Measurements from ENCODE around the gene RFK. TPM values are rescaled to one million over a fixed set of nuclear protein-coding genes. Genes with fewer than 3 reads are reported as not detected.

RFK gene
- total RNA-seq, 2 donors from 2014 or later, result 52.3 to 90.8 TPM

DNA sequence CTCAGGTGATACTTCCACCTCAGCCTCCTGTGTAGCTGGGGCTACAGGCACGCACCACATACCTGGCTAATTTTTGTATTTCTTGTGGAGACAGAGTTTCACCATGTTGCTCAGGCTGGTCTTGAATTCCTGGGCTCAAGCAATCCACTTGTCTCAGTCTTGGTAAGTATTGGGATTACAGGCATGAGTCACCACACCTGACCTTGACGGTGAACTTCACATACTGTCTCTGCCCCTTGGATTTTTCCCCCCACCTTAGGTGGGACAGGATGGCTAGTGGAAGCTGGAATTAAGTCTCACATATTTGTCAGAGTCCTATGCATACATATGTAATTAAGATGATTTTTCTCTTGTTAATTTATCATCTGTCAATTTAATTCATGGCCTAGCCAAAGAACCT lies 20.9 kb upstream of the RFK start:
- intact Hi-C loops (cut with DNase I, micrococcal nuclease), result no loop called here
- DNase-seq (no peak), ATAC-seq (no peak)

DNA sequence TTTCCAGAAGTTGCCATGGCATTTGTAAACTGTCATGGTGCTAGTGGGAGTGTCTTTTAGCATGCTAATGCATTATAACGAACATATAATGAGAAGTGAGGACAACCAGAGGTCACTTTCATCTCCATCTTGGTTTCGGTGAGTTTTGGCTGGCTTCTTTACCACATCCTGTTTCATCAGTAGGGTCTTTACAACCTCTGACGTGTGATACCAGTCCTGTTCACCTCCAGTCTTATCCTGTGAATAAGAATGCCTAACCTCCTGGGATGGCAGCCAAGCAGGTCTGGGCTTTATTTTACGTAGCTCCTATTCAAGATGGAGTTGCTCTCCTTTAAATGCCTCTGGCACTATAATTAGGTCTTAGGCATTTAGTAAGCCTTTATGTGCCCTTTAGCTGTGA lies 20.4 kb upstream of the RFK start:
- DNase-seq (no peak), ATAC-seq (no peak)
- intact Hi-C loops (cut with DNase I, micrococcal nuclease), result no loop called here

DNA sequence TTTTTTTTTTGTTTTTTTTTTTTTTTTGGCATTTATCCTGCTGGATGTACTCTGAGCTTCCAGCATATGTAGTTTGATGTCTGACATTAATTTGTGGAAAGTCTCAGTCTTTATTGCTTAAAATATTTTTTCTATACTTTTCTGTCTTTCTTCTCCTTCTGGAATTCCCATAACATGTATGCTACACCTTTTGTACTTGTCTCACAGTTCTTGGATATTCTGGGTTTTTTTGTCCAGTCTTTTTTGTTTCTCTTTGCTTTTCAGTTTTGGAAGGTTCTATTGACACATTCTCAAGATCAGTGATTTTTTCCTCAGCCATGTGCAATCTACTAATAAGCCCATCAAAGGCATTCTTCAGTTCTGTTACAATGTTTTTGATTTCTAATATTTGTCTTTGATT lies 19.4 kb upstream of the RFK start:
- DNase-seq, result no peak
- intact Hi-C loops (cut with DNase I, micrococcal nuclease), result no loop called here
- ATAC-seq, result no peak

DNA sequence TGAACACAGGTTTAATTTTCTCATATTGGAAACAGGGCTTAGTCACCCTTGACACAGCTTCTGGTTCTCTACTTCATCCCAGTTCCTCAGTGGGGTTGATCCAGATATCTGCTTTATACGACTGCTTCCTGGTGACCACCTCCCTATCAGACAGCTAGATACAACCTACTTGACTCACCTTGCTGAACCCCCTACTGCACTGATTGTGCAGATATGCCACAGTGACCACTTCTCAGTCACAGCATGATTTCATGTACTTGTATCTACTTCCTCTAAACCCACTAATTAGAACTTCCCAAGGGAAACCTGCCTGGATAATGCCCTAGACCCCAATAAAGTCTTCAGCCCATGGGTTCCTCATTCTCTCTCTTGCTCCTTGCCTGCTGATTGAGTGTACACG lies 18.4 kb upstream of the RFK start:
- intact Hi-C loops (cut with DNase I, micrococcal nuclease), result no loop called here
- DNase-seq (no peak), ATAC-seq (no peak)

DNA sequence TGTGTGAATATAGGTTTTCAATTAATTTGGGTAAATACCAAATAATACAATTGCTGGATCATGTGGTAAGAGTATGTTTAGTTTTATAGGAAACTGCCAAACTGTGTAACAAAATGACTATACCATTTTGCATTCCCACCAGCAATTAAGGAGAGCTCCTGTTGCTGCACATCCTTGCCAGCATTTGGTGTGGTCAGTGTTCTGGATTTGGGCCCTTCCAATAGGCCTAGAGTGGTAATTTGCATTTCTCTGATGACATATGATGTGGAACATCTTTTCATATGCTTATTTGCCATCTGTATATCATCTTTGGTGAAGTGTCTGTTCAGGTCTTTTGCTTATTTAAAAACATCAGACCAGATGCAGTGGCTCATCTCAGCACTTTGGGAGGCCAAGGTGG lies 11.6 kb upstream of the RFK start:
- DNase-seq (no peak), ATAC-seq (no peak)
- intact Hi-C loops (cut with DNase I, micrococcal nuclease), result no loop called here

DNA sequence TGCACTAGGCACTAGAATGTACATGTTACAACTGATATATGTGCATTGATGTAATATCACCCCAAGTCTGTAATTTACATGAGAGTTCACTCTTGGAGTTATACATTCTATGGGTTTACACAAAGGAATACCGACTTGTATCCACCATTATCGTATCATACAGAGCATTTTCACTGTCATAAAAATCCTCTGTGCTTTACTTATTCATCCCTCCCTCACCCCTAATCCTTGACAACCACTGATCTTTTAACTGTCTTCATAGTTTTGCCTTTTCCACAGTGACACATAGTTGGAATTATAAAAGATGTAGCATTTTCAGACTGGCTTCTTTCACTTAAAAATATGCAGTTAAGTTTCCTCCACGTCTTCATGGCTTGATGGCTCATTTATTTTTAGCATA lies 11.1 kb upstream of the RFK start:
- intact Hi-C loops (cut with DNase I, micrococcal nuclease), result no loop called here
- no peak for ATAC-seq
- no peak for DNase-seq

DNA sequence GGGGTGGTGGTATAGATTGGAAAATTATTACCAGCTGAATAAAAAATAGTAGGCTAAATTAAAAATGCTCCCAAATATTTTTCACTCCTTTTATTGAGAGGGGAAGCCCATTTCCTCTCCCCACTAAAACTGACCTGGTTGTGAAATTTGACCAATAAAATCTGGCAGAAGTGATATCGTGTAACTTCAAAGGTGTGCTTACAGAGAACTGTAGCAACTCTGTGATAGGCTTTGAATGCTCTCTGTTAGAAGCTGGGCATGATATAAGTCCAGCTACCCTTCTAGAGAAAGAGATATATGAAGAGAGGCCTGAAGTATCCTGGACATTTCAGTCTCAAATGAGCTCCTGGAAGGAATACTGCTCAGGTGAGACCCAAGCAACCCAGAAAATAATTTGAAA lies 10.2 kb upstream of the RFK start:
- intact Hi-C loops (cut with DNase I, micrococcal nuclease), result no loop called here
- ATAC-seq, result no peak

DNA sequence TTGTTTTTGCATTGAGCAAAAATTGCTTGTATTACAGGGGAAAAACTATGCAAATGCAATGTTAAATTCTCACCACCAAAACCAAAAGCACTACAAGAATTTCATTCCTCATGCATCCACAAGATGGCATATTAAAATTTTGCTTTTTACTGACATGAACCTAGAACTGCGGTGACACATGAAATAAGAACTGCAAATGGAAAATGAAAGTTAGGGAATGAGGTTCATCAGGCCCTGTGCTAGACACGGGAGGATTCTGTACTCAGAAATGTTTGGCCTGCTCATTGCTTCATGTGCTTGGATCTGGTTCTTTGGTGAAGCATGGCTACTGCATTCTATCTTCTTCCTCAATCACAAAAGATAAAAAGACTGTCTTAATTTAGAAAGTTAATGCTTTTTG lies 9.1 kb upstream of the RFK start:
- ATAC-seq (peak; percentile 59), DNase-seq (no peak)
- intact Hi-C loops (cut with DNase I, micrococcal nuclease), result no loop called here

More for the DNA sequence above, 10.2 kb upstream of the RFK start:
- DNase-seq, result no peak

DNA sequence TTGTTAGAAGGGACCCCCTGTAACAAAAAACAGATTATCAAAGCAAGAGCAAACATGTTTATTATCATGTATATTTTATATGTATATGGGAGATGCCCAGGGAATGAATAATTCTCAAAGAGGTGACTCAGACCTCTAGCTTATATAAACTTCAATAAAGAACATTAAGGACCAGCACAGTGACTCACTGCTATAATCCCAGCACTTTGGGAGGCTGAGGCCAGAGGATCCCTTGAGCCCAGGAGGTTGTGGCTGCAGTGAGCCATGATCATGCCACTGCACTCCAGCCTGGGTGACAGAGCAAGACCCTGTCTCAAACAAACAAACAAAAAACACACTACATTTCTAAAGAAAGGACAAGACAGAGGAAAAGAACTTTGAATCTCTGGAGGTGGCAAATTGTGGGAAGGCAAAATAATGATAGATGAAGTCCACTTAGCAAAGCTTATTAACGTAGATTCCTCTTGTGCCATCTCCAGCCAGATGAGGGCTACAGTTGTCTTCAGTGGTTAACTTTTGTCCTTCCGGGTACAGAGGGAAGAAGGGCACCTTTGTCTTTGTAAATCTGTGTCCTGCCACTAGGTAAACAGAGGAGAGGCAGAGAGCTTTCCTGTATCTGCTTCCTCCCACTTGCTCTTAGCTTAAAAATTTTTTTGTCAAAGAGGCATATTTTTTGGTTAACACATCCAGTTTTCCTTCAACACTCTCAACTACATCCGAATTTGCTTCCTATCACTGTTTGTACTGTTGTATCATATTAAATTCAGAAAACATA lies 7.5 kb upstream of the RFK start:
- ATAC-seq (peak; percentile 87), DNase-seq (no peak)
- intact Hi-C loops (cut with DNase I, micrococcal nuclease), result no loop called here

DNA sequence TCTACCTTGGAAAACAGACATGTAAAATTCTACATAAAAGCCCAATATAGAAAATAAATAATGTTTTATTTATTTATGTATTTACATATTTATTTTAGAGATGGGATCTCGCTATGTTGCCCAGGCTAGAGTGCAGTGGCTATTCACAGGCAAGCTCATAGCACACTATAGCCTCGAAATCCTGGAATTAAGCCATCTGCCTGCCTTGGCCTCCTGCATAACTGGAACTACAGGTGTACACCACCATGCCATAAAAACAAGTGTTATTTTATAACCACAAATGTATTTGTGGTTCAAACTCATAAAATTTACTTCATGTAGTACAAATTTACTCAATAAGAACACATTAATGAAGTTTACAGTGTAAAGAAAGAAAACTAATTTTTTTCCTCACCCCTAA lies 7.0 kb upstream of the RFK start:
- no peak for DNase-seq
- ATAC-seq, result peak; percentile 37
- intact Hi-C loops (cut with DNase I, micrococcal nuclease), result no loop called here

DNA sequence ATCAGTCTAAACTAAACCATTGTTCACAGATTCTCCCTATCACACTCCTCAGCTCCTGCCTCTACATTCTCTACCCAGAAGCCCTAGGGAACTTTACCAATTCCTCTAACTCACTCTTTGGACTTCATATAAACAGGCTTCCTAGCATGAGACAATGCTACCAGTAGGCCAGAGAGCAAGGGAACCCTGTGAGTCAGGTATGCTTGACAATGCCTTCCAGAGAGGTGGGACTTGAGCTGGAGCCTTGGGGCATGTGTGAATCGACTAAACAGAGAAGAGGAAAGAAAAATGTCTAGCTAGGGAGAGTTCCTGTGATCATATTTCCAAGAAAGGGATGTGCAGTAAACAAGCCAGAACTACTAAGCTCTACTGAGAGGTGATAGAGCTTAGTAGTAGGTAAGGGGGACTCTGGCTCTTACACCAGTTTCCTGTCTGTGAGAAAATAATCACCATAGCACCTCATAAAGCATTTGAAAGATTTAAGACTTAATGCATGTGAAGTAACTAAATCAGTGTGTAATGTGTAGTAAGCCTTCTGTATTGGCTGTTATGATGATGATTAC lies 6.4 kb upstream of the RFK start:
- intact Hi-C loops (cut with DNase I, micrococcal nuclease), result no loop called here
- DNase-seq, result no peak
- peak; percentile 31 for ATAC-seq

DNA sequence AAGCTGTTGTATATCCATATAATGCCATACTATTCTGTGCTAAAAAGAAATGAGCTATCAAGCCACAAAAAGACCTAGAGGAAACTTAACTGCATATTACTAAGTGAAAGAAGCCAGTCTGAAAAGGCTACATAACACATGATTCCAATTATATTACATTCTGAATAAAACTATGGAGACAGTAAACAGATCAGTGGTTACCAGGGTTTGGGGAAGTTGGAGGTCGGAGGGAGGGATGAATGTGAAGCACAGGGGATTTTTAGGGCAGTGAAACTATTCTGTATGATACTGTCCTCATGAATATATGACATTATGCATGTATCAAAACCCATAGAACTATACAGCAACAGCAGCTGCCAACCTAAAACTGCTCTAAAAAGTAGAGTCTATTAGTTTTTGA lies 5.6 kb upstream of the RFK start:
- intact Hi-C loops (cut with DNase I, micrococcal nuclease), result no loop called here
- ATAC-seq, result no peak
- DNase-seq, result no peak

DNA sequence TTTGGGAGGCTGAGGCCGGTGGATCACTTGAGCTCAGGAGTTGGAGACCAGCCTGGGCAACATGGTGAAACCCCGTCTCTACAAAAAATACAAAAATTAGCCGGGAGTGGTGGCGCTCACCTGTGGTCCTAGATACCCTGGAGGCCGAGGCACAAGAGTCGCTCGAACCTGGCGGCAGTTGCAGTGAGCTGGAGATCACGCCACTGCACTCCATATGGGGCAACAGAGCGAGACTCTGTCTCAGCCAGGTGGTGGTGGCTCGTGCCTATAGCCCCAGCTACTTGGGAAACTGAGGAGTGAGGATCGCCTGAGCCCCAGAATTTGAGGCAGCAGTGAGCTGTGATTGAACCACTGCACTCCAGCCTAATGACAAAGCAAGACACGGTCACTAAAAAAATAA lies 2.4 kb upstream of the RFK start:
- DNase-seq, result no peak
- intact Hi-C loops (cut with DNase I, micrococcal nuclease), result no loop called here
- ATAC-seq, result no peak

DNA sequence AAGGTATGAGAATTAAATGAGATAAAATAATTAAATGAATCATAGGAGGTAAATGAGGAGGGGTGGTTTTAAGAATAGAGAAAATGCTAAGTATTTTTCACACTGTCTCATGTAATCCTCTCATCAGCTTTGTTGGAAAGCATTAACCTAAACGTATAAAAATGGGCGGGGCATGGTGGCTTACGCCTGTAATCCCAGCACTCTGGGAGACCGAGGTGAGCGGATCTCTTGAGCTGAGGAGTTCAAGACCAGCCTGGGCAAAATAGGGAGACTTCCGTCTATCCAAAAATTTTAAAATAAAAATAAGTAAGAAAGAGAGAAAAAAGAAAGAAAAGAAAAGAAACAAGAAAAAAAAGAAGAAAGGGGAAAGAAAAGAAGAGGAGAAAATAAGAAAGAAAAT lies 1.9 kb upstream of the RFK start:
- DNase-seq (no peak), ATAC-seq (no peak)
- intact Hi-C loops (cut with DNase I, micrococcal nuclease), result no loop called here

DNA sequence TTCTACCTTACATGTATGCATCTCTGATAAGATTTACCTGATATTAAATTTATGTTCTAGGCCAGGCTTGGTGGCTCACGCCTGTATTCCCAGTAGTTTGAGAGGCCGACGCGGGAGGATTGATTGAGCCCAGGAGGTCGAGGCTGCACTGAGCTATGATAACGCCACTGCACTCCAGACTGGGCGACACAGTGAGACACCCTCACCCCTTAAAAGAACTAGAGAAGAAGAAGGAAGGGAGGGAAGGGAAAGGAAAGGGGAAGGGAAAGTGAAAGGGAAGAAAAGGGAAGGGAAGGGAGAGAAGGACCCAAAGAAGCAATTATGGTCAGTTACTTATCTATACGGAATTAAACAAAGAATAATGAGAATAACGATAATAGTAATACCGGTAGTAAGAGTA lies 1.2 kb upstream of the RFK start:
- DNase-seq (peak in 1 of 2 donors; percentile 35), ATAC-seq (no peak)
- intact Hi-C loops (cut with DNase I, micrococcal nuclease), result no loop called here

DNA sequence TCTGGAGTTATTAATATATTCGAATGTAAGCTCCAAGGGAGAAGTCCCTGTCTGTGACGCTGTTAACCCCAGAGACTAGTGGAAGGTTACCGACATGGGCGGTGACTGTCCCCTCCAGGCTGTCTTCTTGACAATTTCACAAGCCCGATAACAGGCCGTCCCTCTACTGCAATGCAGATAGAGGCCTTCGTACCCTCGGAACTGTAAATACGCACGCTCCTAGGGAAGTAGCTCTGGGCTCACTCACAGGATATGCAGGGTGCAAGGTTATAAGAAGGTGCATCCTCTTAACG lies 680 bp upstream of the RFK start:
- peak; percentile 54 for ATAC-seq
- intact Hi-C loops (cut with DNase I, micrococcal nuclease), result no loop called here
- DNase-seq, result peak; percentile 63 to 73

DNA sequence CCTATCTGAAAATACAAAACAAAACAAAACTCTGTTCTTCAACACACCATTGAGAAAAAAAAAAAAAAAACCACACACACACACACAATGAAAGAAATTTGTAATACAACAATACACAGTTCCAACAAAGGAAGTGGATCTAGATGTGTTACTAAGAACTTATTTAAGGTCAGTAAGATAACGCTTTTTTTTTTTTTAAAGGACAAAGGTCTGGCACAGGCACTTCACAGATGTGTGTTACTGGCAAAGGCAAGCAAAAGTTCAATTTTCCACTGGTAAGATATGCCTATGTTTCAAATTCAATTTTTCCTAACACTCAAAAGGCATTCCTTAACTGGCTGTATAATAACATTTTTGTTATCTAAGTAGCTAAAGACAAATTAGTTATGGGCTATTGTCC lies 3.6 kb downstream of the RFK start:
- intact Hi-C loops (cut with DNase I, micrococcal nuclease), result no loop called here
- ATAC-seq, result no peak
- DNase-seq, result no peak

DNA sequence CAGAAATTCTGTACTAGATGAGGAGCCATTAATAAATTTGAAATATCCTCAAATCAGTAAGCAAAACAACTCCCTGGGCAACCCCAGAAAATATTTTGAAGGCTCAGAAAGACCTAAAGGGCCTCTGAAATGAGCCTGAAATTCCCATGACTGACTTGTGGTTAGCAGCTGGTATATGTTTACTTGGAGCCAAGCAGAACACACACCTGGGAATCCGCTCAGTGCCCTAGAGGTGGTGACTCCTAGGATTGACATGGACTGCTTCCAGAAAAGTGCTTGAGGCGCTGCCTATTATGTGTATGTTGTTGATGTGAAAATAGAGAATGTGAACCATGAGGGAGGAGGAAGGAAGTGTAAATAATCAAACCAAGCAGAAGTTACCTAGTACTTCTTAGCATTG lies 14.7 kb downstream of the RFK start:
- ATAC-seq (peak; percentile 23), DNase-seq (no peak)
- intact Hi-C loops (cut with DNase I, micrococcal nuclease), result no loop called here

DNA sequence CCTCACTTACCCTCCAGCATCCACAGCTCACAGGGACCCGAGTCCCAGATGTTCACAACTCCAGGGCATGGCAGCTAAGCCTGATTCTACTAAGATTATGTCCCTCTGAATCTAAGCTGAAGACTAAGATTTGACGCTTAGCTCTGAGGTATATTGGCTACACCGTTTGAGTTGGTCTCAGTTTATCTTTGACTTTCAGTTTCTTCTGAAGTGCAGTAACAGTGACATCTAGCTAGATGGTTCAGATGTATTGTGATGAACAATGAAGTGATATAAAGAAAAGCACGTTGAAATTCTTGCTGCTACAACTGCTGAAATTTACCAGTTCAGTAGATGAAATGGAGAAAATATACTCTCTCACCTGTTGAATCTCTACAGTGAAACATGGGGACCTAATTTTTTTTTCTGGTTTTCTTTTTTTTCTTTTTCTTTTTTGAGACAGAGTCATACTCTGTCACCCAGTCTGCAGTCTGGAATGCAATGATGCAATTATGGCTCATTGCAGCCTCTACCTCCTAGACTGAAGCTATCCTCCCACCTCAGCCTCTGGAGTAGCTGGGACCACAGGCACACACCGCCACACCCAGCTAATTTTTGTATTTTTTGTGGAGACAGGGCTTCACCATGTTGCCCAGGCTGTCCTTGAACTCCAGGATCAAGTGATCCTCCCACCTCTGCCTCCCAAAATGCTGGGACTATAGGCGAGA lies 15.7 kb downstream of the RFK start:
- ATAC-seq, result no peak
- no peak for DNase-seq
- intact Hi-C loops (cut with DNase I, micrococcal nuclease), result no loop called here

DNA sequence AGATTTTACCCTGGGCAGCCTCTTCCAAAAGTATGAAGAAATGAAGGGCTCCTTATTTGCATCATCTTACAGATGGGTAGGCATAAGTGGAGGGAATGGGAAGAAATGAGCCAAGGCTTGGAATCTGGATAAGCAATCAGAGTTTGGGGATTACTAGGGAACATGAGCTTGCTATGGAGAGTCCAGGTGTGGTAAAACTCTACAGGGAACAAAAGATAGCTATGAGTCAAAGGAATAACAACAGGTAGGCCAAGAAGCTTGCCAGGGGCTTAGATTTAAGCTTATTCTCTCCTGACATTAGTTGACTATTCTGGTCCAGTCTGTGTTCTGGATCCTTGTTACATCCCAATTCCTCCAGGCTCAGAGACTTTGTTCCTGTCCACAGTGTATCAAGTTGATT lies 16.4 kb downstream of the RFK start:
- DNase-seq (no peak), ATAC-seq (no peak)
- intact Hi-C loops (cut with DNase I, micrococcal nuclease), result no loop called here

Measured in left colon (tissue), 2 donors.